GM11168 (cell line): Measurements from ENCODE around the gene CD300LF.

Experiments used
- in situ Hi-C: fragments of 300-500 bp; cut with MboI; formaldehyde crosslinking; loops from one replicate; pipeline ENCODE4 v1.12.0; 2022; ENCODE audit warnings: low sequenced_read_pairs; ENCODE audit not compliant: unreplicated experiment

The CD300LF gene

DNA sequence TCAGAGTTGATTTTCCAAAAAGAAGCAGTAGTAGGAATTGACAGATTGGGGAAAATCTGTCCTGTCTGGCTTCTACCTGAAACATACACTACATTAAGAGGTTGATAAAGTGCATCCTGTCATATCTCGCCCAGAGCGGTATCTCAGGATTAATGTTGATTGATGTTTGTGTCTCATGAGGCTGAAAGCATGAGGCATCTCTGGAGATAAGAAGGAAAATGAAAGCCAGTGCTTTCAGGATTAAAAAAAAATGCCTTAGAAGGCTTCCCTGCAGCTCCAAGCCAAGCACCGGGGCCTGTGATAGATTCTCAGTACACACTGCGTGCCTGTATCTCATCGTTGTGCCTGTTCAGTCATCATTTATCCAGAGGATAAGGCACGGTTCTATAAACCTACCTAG lies 62.8 kb downstream of the CD300LF start:
- in situ Hi-C loops = no loop called here

DNA sequence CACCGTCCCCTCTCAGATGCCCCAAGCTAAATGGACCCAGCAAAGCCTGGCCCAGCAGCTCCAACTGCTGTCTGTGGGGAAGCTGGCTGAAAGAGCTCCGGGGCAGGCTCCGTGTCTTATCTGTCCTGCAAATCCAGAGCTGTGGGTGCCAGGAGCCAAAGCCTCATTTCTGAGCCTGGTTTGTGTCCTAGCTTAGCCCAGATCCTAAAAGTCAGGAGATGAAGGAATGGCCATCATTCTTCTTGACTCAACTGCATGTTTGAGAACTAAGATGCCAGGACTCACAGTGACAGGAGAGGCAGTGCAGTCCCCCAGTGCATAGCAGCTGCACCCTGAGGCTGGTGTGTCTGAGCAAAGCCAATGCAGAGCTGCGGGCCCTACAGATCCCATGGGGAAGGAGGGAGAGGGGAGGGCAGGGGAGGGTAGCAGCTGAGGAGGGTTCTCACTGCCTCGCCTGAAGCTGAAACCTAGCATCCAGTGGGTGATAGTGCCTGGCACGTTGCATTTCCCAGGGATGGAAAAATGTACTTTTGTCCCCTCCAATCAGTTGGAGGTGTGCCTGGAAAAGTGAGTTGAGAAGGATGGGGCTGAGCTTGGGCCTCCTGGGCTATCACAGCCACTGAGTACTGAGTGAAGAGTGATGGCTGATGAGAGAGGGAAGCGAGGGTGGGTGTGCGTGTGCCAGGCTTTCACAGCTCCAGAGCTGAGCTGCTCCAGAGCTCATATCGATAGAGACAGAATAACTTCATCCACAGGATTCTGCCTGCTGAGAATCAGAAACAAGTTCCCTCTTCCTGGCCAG lies 64.7 kb downstream of the CD300LF start:
- in situ Hi-C loops = no loop called here

GRCh38 chr17:74646231-74646630 lies 66.5 kb downstream of the CD300LF start:
- in situ Hi-C loops = no loop called here

- in situ Hi-C loops = no loop called here
These were observed 67.7 kb downstream of the CD300LF start for GRCh38 chr17:74645010-74645409.

GRCh38 chr17:74644419-74644818 lies 68.3 kb downstream of the CD300LF start:
- in situ Hi-C loops = no loop called here
